ENCODE results near the gene ZNF451.

GRCh38 chr6:57123111-57123510, 33.1 kb downstream of the ZNF451 start:
- no peak for TF ChIP-seq EZH2 (IDR thresholded peaks at IDR 0.05; ENCODE audit: insufficient read depth, poor library complexity, severe bottlenecking)
- TF ChIP-seq EZH2phosphoT487 (IDR thresholded peaks at IDR 0.05; ENCODE audit: insufficient read depth, low read depth) = no peak
